GM13977 (cell line): ENCODE results near the gene TP73.

Experiments
- DNase-seq: peaks from one replicate; pipeline ENCODE4 v3.0.0; 2012; ENCODE audit warnings: low spot score
- in situ Hi-C: fragments of 300-500 bp; cut with MboI; formaldehyde crosslinking; loops from one replicate; pipeline ENCODE4 v1.12.0; 2022; ENCODE audit warnings: low sequenced_read_pairs, low pct_unique_long_range_greater_than_20kb, mixed read lengths, inconsistent platforms; ENCODE audit not compliant: unreplicated experiment
- TF ChIP-seq, protein P1 (sequence below): IDR thresholded peaks from 2 replicates; pipeline ENCODE4 v1.5.1; 2012; ENCODE audit warnings: mild to moderate bottlenecking, control low read depth; ENCODE audit not compliant: insufficient read depth; ENCODE audit errors: extremely low read depth, missing control alignments

Gene TP73

DNA sequence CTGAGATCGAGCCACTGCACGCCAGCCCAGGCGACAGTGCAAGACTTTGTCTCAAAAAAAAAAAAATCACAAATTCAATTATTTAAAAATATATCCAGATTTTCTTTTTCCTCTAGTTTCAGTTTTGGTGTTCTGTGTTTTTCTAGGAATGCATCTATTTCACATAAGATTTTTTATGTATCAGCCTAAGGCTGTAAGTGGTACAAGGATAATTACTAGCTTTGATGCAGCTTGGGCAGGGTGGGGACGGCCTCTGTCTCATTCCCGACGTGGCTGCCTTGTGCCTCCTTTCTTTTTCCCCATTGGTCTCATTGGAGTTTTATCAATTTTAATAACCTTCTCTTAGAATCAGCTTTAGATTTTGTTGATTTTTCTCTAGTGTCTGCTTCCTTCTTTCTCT lies 106.8 kb downstream of the TP73 start:
- in situ Hi-C loops, result no loop called here
- TF ChIP-seq, protein P1, sequence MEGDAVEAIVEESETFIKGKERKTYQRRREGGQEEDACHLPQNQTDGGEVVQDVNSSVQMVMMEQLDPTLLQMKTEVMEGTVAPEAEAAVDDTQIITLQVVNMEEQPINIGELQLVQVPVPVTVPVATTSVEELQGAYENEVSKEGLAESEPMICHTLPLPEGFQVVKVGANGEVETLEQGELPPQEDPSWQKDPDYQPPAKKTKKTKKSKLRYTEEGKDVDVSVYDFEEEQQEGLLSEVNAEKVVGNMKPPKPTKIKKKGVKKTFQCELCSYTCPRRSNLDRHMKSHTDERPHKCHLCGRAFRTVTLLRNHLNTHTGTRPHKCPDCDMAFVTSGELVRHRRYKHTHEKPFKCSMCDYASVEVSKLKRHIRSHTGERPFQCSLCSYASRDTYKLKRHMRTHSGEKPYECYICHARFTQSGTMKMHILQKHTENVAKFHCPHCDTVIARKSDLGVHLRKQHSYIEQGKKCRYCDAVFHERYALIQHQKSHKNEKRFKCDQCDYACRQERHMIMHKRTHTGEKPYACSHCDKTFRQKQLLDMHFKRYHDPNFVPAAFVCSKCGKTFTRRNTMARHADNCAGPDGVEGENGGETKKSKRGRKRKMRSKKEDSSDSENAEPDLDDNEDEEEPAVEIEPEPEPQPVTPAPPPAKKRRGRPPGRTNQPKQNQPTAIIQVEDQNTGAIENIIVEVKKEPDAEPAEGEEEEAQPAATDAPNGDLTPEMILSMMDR, result no peak
- no peak for DNase-seq

DNA sequence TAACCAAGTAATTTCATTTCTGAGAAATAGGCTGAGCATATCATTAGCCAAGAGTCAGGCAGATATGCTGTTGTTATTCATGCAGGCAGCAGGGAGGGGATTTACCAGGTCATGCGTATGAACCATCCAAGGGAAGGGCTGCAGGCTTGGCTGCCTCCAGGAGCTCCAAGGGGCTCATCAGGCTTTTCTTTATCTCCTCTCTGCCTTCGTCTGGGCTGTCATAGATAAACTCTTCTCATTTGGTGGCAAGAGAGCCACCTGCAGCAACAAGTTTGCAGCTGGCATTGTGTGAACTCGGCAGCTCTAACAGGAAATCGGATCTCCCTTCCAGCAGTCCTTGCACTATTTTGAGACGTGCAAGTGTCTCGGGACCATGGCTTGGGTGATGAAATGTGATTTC lies 107.5 kb downstream of the TP73 start:
- no peak for DNase-seq
- in situ Hi-C loops, result no loop called here
- TF ChIP-seq, protein P1, result no peak

- in situ Hi-C loops, result no loop called here
- no peak for DNase-seq
- TF ChIP-seq, protein P1, result no peak
These were observed 109.1 kb downstream of the TP73 start for GRCh38 chr1:3761296-3762010.

GRCh38 chr1:3762151-3762872 lies 110.0 kb downstream of the TP73 start:
- in situ Hi-C loops, result no loop called here
- TF ChIP-seq, protein P1, result no peak

DNA sequence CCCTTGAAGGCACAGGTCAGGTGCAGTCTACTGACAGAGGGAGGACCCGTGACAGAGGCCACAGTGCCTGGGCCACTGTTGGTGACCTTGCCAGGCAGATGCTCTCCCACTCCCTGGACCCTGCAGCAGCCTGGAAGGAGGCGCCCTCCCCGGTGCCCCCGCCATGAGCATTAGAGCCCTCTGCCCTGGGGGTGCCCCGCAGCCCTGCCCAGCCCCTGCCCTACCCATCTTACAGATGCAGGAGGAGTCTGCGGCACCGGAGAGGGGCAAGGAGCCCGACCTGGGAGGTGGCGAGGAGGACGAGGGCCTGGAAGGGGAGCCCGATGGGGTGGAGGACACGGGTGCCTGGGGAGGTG lies 110.5 kb downstream of the TP73 start:
- TF ChIP-seq, protein P1, result no peak
- no peak for DNase-seq
- in situ Hi-C loops, result no loop called here

More at GRCh38 chr1:3762151-3762872, 110.0 kb downstream of the TP73 start:
- DNase-seq, result no peak

DNA sequence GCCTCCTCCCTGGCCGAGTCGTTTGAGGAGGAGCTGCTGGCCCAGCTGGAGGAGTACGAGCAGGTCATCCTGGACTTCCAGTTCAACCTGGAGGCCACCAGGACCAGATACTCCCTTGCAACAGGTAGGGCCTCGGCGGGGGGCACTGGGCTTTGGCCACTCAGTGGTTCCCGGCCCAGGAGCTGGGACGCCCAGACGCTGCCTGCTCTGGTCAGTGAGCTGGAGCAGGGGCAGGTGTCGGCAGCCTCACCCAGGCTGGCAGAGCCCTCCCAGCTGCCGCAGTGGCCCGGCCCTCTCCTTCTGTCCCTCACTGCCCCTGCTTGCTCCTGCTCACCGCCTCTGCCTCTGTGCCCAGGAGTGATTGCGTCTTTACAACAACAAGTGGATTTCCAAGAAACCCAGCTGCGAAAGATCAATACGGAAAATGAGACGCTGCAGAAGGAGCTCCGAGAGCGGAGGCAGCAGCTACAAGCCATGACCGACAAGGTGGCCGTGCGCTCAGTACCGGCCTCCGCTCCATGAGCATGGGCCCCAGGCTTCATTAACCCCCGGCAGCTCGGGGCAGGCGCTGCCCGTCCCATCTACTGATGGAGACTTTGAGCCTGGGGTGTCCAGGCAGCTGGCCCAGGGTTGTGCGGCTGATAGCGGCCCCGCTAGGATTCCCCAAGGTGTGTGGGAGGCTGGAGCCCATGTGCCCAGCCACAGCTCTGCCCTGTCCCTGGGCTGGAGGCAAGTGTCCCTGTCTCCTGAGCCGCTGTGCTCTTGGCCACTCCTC lies 111.2 kb downstream of the TP73 start:
- in situ Hi-C loops, result no loop called here
- DNase-seq, result no peak
- TF ChIP-seq, protein P1, result no peak
